ENCODE data around the gene SLC38A10. TPM values are rescaled to one million over a fixed set of nuclear protein-coding genes. Genes with fewer than 3 reads are reported as not detected.

The SLC38A10 gene
- total and polyA plus RNA-seq, 2 experiments from 2014 or later: 58.6 to 133 TPM

DNA sequence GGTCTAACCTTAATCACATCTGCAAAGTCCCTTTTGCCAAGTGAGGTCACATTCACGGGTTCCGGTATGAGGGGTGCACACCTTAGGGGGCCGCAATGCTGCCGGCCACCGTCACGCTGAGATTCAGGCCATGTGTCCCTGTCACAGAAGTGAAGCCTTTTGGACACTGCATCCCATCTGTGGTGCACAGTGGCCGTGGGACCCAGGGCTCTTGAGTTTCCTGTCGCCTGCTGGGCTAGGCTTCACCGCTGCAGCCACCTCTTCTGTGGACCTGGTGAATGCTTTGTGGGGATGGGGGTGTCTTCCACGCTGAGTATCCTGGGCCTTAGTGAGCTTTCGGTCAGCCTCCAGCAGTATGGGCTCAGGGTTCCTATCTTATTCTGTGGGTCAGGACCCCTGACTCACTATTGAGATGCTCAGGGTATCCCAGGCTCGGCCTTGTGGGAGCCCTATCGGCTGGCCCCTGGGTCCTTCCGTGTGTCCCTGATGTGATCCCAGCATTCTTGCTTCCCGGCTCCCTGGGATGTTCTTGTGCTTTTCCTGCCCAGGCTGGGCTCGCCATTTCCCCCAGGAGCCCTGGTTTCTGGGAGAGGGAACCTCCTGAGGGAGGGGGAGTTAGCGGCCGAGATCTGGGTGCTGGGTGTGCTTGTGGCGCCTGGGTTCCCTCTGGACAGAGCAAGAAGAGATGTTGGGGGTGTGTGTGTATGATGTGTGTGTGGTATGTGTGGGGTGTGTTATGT lies 4.9 kb upstream of the SLC38A10 start:
- no peaks in the 10 kb centered on the region for H4K20me1 ChIP-seq (ENCODE audit: insufficient read depth)
- H3K9me3 ChIP-seq (ENCODE audit: low read depth): no peaks in the 10 kb centered on the region
- no peak overlapping the region for H3K4me3 ChIP-seq
- no peak for DNase-seq
- no peak overlapping the region for H3K4me2 ChIP-seq (ENCODE audit: unreplicated experiment)
- no peaks in the 10 kb centered on the region for H3K9me2 ChIP-seq (ENCODE audit: insufficient read depth)
- H3K36me3 ChIP-seq (ENCODE audit: low read depth): no peaks in the 10 kb centered on the region
- in situ Hi-C loops (cut with MboI): no loop called here
- H3F3A ChIP-seq (ENCODE audit: insufficient read depth): no peaks in the 10 kb centered on the region
- TF ChIP-seq EZH2 (IDR thresholded peaks at IDR 0.05; ENCODE audit: insufficient read depth, poor library complexity, severe bottlenecking) (no peak), EZH2phosphoT487 (IDR thresholded peaks at IDR 0.05; ENCODE audit: insufficient read depth, low read depth) (no peak)
- no peak overlapping the region for H3K27ac ChIP-seq
- H3K79me2 ChIP-seq (ENCODE audit: insufficient read depth): no peaks in the 10 kb centered on the region
- H3K9ac ChIP-seq: no peak overlapping the region
- no peaks in the 10 kb centered on the region for H3K27me3 ChIP-seq (replicated peaks; ENCODE audit: insufficient read depth)
- WGBS, 2 experiments (ENCODE audit: low coverage in 1 of 2, low lambda C conversion rate in 2 of 2, missing lambda C conversion rate in 2 of 2): 88 to 89% methylated on average over 19 of the region's 19 CpGs
- H2AFZ ChIP-seq: no peak overlapping the region
- peaks cover 5% of the 10 kb centered on the region; the same call in 1 of the 2 replicates for H3K4me1 ChIP-seq (ENCODE audit: insufficient read depth)

DNA sequence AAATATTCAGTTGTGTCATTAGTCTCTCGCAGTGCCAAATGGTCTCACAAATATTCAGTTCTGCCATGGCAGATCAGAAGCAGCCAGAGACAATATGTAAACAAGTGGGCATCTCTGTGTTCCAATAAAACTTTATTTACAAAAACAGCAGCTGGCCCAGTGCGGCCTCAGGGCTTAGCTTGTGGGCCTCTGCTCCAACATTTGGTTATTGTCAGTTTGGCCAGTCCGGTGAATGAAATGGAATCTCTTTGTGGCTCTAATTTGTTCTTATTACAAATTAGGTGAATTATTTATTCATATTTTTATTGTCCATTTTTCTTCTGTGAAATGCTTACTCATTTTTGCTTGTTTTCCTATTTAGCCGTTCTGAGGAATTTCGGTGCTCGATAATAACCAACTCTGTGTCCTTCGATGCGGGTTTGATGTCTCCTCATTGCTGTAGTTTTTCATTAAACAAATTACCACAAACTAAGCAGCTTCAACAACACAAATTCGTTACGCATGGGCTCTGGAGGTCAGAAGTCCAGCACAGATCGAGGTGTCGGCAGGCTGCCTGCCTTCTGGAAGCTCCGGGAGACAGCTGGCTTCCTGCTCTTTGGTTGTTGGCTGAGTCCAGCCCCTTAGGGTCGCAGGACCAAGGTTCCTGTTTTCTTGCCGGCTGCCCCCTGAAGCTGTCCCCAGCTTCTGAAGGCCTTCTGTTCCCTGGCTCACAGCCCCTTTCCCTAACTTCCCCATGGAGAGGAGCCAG lies 4.1 kb upstream of the SLC38A10 start:
- Histone ChIP-seq H3K36me3 (ENCODE audit: low read depth) (no peaks in the 10 kb centered on the region), H3K79me2 (ENCODE audit: insufficient read depth) (peaks cover 8% of the 10 kb centered on the region), H3K9ac (no peak overlapping the region), H3K27me3 (replicated peaks; ENCODE audit: insufficient read depth) (no peaks in the 10 kb centered on the region), H3K9me3 (ENCODE audit: low read depth) (no peaks in the 10 kb centered on the region), H3K4me1 (ENCODE audit: insufficient read depth) (peaks cover 5% of the 10 kb centered on the region), H3K4me2 (ENCODE audit: unreplicated experiment) (no peak overlapping the region), H3K4me3 (no peak overlapping the region), H3K9me2 (ENCODE audit: insufficient read depth) (no peaks in the 10 kb centered on the region), H4K20me1 (ENCODE audit: insufficient read depth) (no peaks in the 10 kb centered on the region), H3F3A (ENCODE audit: insufficient read depth) (no peaks in the 10 kb centered on the region; the same call in 1 of the 2 replicates), H3K27ac (no peak overlapping the region), H2AFZ (no peak overlapping the region)
- in situ Hi-C loops (cut with MboI): no loop called here
- DNase-seq: no peak
- TF ChIP-seq EZH2phosphoT487 (IDR thresholded peaks at IDR 0.05; ENCODE audit: insufficient read depth, low read depth): no peak
- no peak for TF ChIP-seq EZH2 (IDR thresholded peaks at IDR 0.05; ENCODE audit: insufficient read depth, poor library complexity, severe bottlenecking)
- 74 to 76% methylated on average over 15 of the region's 15 CpGs for WGBS, 2 experiments (ENCODE audit: low coverage in 1 of 2, low lambda C conversion rate in 2 of 2, missing lambda C conversion rate in 2 of 2)

DNA sequence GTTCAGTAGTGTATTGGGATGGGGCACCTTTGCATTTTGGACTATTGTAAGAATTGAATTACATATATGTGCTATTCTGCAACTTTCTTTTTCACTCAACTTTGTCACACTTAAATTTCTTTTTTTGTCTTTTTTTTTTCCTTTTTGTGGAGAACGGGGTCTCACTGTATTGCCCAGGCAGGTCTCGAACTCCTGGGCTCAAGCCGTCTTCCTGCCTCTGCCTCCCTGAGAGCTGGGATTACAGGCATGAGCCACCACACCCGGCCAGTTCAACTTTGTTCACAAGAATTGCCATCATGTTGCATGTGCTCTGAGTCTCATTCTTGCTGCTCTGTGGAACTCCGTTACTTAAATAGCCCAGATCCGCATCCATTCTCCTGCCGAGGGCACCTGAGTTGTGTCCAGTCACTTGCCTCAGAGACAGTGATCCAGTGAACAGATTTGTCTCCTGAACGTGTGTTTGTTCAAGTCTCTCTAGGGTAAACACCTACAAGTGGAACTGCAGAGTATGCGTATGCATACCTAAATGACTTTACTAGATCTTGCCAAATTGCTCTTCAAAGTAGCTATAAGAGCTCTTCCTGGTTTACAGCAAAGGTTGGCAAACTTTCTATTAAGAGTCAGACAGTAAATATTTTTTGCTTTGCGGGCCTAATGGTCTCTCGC lies 3.4 kb upstream of the SLC38A10 start:
- Histone ChIP-seq H3K9me2 (ENCODE audit: insufficient read depth) (no peaks in the 10 kb centered on the region), H3K79me2 (ENCODE audit: insufficient read depth) (peaks cover 15% of the 10 kb centered on the region), H4K20me1 (ENCODE audit: insufficient read depth) (no peaks in the 10 kb centered on the region), H3K27me3 (replicated peaks; ENCODE audit: insufficient read depth) (no peaks in the 10 kb centered on the region), H3K4me1 (ENCODE audit: insufficient read depth) (peaks cover 12% of the 10 kb centered on the region), H3K9ac (no peak overlapping the region), H3F3A (ENCODE audit: insufficient read depth) (peaks cover 6% of the 10 kb centered on the region), H2AFZ (no peak overlapping the region), H3K27ac (no peak overlapping the region), H3K4me2 (ENCODE audit: unreplicated experiment) (no peak overlapping the region), H3K9me3 (ENCODE audit: low read depth) (no peaks in the 10 kb centered on the region), H3K4me3 (no peak overlapping the region), H3K36me3 (ENCODE audit: low read depth) (no peaks in the 10 kb centered on the region)
- in situ Hi-C loops (cut with MboI): no loop called here
- TF ChIP-seq EZH2phosphoT487 (IDR thresholded peaks at IDR 0.05; ENCODE audit: insufficient read depth, low read depth) (no peak), EZH2 (IDR thresholded peaks at IDR 0.05; ENCODE audit: insufficient read depth, poor library complexity, severe bottlenecking) (no peak)
- DNase-seq: no peak
- WGBS, 2 experiments (ENCODE audit: low coverage in 1 of 2, low lambda C conversion rate in 2 of 2, missing lambda C conversion rate in 2 of 2): 84 to 87% methylated on average over 11 of the region's 11 CpGs

DNA sequence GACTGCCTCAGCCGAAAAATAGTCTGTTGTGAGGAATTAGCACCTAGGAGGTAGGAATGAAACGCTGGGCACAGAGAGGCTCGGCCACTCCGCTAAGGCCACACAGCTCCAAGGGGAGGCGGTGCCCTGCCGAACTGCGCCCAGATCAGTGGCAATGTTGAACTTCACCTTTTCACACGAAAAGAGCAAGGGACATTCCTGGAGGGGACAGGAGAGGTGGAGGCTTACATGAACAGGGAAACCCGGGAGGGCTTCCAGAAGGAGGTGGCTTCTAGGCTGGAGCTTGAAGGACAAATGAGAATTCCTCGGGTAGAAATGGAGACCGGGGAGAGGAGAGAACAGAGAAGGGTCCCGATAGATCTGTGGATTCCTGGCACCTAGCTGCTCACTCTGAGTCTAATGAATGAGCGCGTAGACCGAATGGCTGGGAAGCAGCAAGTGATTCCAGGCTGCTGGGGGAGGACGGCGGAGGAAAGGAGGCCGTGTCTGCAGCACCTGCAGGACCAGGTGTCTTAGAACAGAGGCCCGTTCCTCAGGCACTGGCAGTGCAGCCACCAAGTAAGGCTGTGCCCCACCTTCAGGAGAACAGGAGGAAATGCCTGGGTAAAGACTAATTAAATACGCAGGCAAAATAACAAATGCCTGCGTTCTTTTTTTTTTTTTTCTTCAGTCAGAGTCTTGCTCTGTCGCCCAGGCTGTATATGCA lies 722 bp upstream of the SLC38A10 start:
- H3K4me2 ChIP-seq (ENCODE audit: unreplicated experiment): peak overlapping the region; percentile 80
- H3K9me3 ChIP-seq (ENCODE audit: low read depth): no peaks in the 10 kb centered on the region
- H3K9ac ChIP-seq: peak overlapping the region; percentile 90
- no peaks in the 10 kb centered on the region for H3K9me2 ChIP-seq (ENCODE audit: insufficient read depth)
- H3K36me3 ChIP-seq (ENCODE audit: low read depth): no peaks in the 10 kb centered on the region
- peak; percentile 78 for DNase-seq
- H3K27me3 ChIP-seq (replicated peaks; ENCODE audit: insufficient read depth): no peaks in the 10 kb centered on the region
- in situ Hi-C loops (cut with MboI): no loop called here
- H4K20me1 ChIP-seq (ENCODE audit: insufficient read depth): no peaks in the 10 kb centered on the region; the same call in 1 of the 2 replicates
- peaks cover 8% of the 10 kb centered on the region for H3F3A ChIP-seq (ENCODE audit: insufficient read depth)
- H3K79me2 ChIP-seq (ENCODE audit: insufficient read depth): peaks cover 41% of the 10 kb centered on the region
- H3K4me3 ChIP-seq: peak overlapping the region; percentile 78
- H3K4me1 ChIP-seq (ENCODE audit: insufficient read depth): peaks cover 17% of the 10 kb centered on the region
- H3K27ac ChIP-seq: peak overlapping the region; percentile 53
- 12 to 17% methylated on average over 20 to 22 of the region's 22 CpGs for WGBS, 2 experiments (ENCODE audit: low coverage in 1 of 2, low lambda C conversion rate in 2 of 2, missing lambda C conversion rate in 2 of 2)
- peak overlapping the region; percentile 80 for H2AFZ ChIP-seq
- TF ChIP-seq EZH2phosphoT487 (IDR thresholded peaks at IDR 0.05; ENCODE audit: insufficient read depth, low read depth) (no peak), EZH2 (IDR thresholded peaks at IDR 0.05; ENCODE audit: insufficient read depth, poor library complexity, severe bottlenecking) (no peak)
